Loucy (cell line): ENCODE results near the gene PRLHR.

Experiments used
- EZH2phosphoT487 ChIP-seq: fragments of 200-600 bp; IDR thresholded peaks from 2 replicates; pipeline ENCODE4 v1.6.1; 2018; ENCODE audit warnings: antibody characterized with exemption, mild to moderate bottlenecking, moderate library complexity, borderline replicate concordance
- TF ChIP-seq, protein P1 (sequence below): fragments of 200-600 bp; sonication (generic); conservative IDR thresholded peaks from 2 replicates; pipeline ENCODE4 v1.5.1; 2014; ENCODE audit warnings: mild to moderate bottlenecking, antibody characterized with exemption, low read length

DNA sequence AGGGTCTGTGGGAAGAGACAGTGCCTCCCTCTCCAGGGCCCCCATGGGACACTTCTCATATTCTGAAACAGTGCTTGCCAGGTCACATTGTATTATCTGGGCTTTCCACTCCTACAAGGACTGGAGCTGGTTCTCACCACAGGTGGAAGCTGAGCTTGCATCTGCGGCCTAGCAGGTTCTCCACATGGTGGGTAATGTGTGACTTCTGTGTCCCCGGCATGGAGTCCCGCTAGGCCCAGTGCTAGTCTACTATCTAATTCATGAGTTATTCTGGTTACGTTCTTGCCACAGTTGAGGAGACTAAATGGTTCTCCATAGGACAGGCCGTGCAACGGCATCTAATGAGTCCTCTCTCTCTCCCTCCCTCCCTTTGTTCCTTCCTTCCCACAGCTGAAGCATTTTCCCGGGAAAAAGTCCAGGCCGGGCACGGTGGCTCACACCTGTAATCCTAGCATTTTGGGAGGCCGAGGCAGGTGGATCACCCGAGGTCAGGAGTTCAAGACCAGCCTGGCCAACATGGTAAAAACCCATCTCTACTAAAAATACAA is 27.7 kb downstream of the PRLHR start:
- TF ChIP-seq, protein P1, sequence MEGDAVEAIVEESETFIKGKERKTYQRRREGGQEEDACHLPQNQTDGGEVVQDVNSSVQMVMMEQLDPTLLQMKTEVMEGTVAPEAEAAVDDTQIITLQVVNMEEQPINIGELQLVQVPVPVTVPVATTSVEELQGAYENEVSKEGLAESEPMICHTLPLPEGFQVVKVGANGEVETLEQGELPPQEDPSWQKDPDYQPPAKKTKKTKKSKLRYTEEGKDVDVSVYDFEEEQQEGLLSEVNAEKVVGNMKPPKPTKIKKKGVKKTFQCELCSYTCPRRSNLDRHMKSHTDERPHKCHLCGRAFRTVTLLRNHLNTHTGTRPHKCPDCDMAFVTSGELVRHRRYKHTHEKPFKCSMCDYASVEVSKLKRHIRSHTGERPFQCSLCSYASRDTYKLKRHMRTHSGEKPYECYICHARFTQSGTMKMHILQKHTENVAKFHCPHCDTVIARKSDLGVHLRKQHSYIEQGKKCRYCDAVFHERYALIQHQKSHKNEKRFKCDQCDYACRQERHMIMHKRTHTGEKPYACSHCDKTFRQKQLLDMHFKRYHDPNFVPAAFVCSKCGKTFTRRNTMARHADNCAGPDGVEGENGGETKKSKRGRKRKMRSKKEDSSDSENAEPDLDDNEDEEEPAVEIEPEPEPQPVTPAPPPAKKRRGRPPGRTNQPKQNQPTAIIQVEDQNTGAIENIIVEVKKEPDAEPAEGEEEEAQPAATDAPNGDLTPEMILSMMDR, result no peak
- TF ChIP-seq EZH2phosphoT487, result no peak
